ENCODE measurements around the gene FGF1.
A peak's percentile ranks its signal among the peaks of the same experiment; 100 is the strongest.
"Not testable (repeated sequence)": the region's sequence is repeated elsewhere in the genome, so short reads cannot be mapped to it uniquely, and the experiment has no call there.

Gene FGF1

GRCh38 chr5:142667831-142668230 is 18.1 kb downstream of the FGF1 start:
- no peak for DNase-seq

- no peak for DNase-seq
These were observed 21.3 kb downstream of the FGF1 start for GRCh38 chr5:142664636-142665035.

GRCh38 chr5:142664067-142664466 is 21.8 kb downstream of the FGF1 start:
- no peak for DNase-seq

- no peak for DNase-seq
These were observed 22.6 kb downstream of the FGF1 start for GRCh38 chr5:142663246-142663645.

- DNase-seq = no peak
These were observed 23.9 kb downstream of the FGF1 start for GRCh38 chr5:142661957-142662356.

GRCh38 chr5:142661143-142661542 is 24.7 kb downstream of the FGF1 start:
- no peak for DNase-seq

GRCh38 chr5:142660731-142661130 is 25.2 kb downstream of the FGF1 start:
- no peak for DNase-seq

GRCh38 chr5:142660196-142660595 is 25.7 kb downstream of the FGF1 start:
- no peak for DNase-seq

- no peak for DNase-seq
These were observed 26.5 kb downstream of the FGF1 start for GRCh38 chr5:142659405-142659804.

- DNase-seq = no peak
These were observed 27.6 kb downstream of the FGF1 start for GRCh38 chr5:142658278-142658677.

GRCh38 chr5:142657446-142657845 is 28.4 kb downstream of the FGF1 start:
- DNase-seq = no peak

- peak; percentile 24 to 59 (median 43) for DNase-seq
These were observed 30.3 kb downstream of the FGF1 start for GRCh38 chr5:142655339-142656267.

- no peak for DNase-seq
These were observed 31.3 kb downstream of the FGF1 start for GRCh38 chr5:142654578-142655058.

GRCh38 chr5:142653321-142653720 is 32.6 kb downstream of the FGF1 start:
- DNase-seq = no peak

GRCh38 chr5:142652563-142652962 is 33.3 kb downstream of the FGF1 start:
- no peak for DNase-seq

GRCh38 chr5:142650881-142651280 is 35.0 kb downstream of the FGF1 start:
- DNase-seq = no peak

GRCh38 chr5:142650060-142650459 is 35.8 kb downstream of the FGF1 start:
- no peak for DNase-seq

- not testable (repeated sequence) for DNase-seq
These were observed 37.8 kb downstream of the FGF1 start for GRCh38 chr5:142648108-142648507.

- no peak for DNase-seq
These were observed 40.4 kb downstream of the FGF1 start for GRCh38 chr5:142645456-142645855.

GRCh38 chr5:142644640-142645361 is 41.1 kb downstream of the FGF1 start:
- DNase-seq = no peak

GRCh38 chr5:142644127-142644526 is 41.8 kb downstream of the FGF1 start:
- no peak for DNase-seq

GRCh38 chr5:142643634-142644033 is 42.3 kb downstream of the FGF1 start:
- DNase-seq = no peak

GRCh38 chr5:142642427-142642826 is 43.5 kb downstream of the FGF1 start:
- DNase-seq = no peak

GRCh38 chr5:142641711-142642110 is 44.2 kb downstream of the FGF1 start:
- DNase-seq = no peak

Measured in T-helper 2 cell (primary cell).